Activated gamma-delta T cell treated with anti-CD3 and anti-CD28 coated beads, Interleukin-2, amount 50 U/mL, for 16 hours (primary cell): ENCODE results near the gene ELF5.

ENCODE experiments used
- DNase-seq: peaks from one replicate; pipeline ENCODE4 v3.0.0-alpha.2; 2020; ENCODE audit warnings: low read depth

The ELF5 gene

GRCh38 chr11:34492806-34493414, 20.7 kb downstream of the ELF5 start:
- peak; percentile 5 for DNase-seq

DNA sequence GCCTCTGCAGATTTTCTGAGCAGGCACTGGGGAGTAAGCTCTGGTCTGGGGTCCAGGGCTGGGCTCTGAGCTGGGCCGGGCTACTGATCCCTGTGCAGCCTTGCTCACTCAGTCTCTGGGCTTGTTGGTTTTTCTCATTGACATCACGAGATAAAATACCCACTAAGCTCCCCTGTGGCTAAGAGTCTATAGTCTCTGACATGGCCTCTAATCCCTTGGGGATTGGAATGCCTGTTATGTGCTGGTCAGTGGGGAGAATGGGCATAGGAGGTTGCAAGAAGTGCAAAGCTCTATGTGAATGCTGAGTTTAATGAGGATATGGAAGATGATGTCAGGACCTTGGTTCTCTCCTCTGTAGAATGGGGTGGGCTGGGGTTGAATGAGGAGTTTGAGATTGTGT, 23.3 kb downstream of the ELF5 start:
- DNase-seq = no peak

DNA sequence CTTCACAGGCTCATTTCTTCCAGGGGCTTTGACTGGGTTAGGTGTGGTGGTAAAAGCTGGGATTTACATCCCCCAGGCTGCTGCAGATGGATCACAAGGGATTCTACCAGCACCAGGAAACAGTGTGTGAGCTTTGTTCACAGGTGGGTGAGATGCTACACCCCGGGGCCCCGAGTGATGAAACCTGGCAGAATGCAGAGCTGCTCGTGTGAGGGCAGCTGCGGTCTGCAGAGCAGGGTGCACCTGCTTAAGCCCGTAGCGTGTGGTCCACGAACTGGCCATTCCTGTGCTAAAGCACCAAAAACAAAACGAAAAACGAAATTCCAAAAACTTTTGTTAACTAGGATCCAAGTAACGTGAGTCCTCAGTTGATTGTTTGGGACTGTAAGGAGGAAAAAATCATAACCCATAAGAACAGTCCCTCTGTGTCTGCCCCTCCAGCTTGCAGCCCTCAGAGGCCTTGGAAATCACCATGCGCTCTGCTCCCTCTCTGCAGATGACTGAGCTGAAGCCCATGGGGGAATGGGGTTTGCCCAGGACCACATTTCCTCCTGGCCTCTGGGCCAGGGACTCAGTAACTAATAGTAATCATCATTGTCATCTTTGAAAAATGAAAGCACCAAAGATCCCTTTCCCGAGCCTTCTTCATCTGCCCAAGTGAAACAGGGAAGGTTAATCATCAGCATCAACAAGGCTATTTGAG, 24.6 kb downstream of the ELF5 start:
- DNase-seq = no peak

GRCh38 chr11:34487430-34487829, 26.2 kb downstream of the ELF5 start:
- no peak for DNase-seq

DNA sequence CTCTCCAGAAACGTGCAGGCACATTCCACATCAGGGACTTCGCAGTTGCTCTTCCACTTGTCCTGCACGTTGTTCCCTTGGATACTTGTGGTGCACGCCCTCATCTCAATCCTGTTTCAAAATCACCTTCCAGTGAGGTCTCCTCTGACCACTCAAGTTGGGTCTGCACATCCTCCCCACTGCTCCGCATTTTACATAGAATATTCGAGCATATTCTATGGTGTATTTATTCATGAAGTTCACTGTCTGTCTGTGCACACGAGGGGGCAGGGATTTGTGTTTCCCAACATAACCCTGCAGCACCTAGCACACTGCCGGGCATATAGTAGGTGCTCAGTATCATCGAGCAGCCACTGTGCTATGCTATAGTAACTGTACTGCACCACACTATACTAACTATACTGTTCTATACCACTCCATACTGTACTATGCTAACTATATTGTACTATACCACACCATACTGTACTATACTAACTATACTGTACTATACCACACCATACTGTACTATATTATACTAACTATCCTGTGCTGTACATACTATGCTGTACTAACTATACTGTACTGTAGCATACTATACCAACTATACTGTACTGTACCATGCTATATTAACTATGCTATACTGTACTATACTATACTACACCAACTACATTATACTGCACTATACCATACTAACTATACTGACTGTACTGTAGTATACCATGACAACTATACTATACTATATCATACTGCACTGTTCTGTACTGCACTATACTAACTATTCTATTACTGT, 30.3 kb downstream of the ELF5 start:
- DNase-seq = no peak

GRCh38 chr11:34481307-34481706, 32.3 kb downstream of the ELF5 start:
- DNase-seq = no peak

DNA sequence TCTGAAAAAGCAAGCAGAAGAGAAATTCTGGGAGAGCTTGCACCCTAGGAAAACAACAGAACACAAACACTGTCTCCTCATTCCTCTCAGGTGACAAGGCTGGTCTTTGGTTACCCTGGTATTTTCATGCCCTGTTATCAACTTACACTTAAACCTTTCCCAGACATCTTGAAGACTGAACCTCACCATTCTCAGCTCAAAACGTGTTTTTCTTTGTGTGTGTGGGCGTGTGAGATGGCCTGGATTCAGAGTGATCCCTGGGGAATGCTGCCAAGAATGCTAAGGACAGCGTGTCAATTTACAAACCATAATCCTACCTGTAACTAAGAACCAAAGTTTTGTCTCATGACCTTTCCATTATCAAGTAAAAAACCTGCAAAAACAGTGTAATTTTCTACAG, 33.3 kb downstream of the ELF5 start:
- no peak for DNase-seq

DNA sequence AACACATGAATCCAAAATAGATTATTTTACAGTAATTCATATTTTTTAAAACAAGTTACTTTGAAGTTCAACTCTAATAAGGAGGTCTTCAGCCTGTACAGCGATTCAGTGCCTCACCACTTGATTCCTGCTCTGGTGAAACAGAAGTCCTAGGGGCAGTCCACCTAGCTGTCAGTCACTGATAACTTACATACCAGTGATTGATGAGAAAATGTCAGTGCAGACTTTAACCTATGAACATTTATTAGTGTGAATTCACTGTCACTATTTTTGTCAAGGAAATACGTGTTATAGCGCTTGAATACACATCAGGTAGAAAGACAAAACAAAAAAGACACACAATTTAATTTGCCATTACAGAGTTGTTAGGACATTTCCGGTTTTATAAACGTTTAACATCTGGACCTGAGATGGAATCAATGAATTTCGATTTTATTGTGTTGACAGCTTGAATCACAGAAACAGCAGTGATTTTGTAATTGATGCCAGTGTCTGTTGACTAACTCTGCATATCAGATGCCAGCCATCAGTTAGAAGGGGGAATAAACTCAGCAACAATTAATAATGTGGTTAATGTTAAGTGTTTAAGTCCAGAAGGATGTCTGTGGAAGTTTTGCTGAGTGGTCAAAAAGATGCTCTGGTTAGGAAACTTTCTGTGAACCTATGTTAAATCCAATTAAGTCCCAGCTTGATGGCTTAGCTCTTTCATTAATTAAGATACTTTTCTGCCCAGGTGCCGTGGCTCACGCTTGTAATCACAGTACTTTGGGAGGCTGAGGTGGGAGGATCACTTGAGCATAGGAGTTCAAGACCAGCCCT, 34.5 kb downstream of the ELF5 start:
- no peak for DNase-seq

DNA sequence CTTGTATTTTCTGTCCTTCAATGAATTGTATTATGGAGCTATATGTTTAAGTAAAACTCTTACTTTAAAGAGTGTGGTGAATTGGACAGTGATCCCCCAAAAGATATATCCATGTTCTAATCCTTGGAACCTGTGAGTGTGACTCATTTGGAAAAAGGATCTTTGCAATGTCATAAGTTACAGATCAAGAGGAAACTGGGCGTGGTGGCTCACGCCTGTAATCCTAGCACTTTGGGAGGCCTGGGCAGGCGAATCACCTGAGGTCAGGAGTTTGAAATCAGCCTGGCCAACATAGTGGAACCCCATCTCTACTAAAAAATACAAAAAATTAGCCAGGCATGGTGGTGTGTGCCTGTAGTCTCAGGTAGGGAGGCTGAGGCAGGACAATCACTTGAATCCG, 36.7 kb downstream of the ELF5 start:
- DNase-seq = no peak

GRCh38 chr11:34475656-34476055, 37.9 kb downstream of the ELF5 start:
- no peak for DNase-seq

DNA sequence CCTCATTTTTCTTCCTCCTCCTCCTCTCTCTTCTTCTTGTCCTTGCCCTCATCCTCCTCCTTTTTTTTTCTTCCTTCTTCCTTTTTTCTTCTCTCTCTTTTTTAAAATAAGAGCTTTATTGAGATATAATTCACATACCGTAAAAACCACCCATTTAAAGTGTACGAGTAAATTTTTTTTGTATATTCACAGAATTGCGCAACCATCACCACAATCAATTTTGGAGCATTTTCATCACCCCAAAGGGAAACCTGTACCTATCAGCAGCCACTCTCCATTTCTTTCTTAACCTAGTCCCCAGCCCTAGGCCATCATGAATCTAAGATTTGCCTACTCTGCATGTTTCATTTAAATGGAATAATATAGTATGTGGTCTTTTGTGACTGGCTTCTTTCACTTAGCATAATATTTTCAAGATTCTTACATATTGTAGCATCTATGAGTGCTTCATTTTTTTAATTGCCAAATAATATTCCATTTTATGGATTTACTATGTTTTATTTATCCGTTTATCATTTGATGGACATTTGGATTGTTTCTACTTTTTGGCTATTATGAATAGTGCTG, 39.9 kb downstream of the ELF5 start:
- no peak for DNase-seq

DNA sequence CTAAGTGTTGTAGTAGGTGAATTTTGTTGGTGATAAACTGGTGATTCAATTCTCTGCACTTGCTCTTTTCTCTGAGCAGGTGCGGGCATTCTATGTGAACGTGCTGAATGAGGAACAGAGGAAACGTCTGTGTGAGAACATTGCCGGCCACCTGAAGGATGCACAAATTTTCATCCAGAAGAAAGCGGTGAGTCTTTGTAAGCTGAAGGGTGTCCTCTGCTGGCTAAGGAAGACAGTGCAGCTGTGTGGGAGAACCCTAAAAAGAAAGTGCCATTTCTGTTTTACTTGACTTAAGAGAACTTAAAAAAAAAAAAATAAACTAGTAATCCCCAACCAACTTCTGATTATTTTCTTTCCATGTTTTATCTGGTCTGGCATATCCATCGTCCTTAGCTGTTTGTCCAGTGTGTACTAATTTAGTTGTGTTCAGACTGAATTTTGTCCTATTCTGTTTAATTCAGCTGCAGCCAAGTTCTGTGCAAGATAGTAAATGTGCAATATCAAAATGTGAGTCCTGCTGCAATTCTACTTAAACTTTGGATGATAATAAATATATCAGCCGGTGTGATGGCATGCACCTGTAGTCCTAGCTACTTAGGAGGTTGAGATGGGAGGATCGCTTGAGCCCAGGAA, 45.3 kb downstream of the ELF5 start:
- no peak for DNase-seq

- DNase-seq = no peak
Measured at GRCh38 chr11:34466802-34467488, 46.6 kb downstream of the ELF5 start.

- DNase-seq = no peak
Measured at GRCh38 chr11:34464591-34465051, 49.0 kb downstream of the ELF5 start.

GRCh38 chr11:34461215-34461614, 52.4 kb downstream of the ELF5 start:
- DNase-seq = no peak

DNA sequence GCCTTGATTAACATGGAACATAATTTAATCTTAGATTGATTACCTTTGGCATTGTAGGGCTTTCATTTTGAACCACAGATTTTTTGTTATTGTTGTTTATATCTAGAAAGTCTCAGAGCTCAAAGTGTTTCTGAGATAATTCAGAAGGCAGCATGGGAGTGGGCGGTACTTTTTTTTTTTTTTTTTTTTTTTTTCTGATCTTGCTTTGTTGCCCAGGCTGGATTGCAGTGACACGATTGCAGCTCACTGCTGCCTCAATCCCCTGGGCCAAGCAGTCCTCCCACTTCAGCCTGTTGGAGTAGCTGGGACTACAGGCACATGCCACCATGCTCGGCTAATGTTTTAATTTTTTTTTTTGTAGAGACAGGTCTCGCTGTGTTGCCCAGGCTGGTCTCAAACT, 53.3 kb downstream of the ELF5 start:
- no peak for DNase-seq

DNA sequence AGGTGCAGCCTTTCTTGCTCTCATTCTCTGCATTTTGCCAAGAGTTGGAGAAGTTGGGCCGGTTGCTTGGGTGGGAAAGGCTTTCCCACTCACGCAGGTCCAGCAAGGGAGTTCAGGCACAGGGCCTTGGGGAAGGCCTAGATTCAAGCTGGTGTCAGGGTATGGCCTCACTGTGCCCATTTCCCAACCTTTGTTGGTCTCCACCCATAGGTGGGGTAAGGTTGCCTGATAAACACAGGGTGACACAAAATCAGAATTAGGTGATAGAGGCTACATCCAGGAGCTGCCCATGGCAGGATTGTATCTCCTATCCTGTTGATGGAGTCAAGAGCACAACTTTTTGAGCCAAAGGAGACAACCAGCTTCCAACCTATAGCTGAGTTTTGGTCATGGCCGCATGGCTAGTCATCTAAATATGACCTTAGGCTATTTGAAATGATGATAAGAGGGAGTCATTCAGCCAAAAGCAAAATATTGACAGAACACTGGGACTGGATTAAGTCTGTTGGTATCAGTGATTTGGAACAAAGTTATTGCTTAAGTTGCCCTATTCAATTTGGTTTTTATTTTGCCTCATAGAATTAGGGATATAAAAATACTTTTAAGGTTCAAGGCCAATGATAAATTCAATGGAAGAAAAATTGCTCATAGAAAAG, 54.0 kb downstream of the ELF5 start:
- DNase-seq = no peak

- no peak for DNase-seq
Measured at GRCh38 chr11:34458525-34458924, 55.1 kb downstream of the ELF5 start.

DNA sequence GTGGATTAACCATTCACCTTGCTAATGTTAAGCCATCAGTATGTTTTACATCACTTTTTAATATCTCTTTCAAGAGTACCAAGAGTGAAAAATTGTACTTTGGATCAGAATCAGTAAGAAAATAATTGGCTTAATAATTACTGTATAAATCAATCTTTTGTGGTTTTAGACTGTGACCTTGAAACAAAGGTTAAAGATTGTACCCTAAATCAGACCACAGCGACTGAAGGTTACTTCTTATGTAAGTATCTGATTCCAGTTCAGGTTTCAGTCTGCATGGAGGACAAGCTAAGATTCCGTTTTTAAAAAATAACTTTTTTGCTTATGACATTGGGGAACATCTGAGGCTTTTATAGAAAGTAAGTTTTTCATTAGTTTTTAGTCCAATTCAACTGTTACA, 56.0 kb downstream of the ELF5 start:
- DNase-seq = no peak

GRCh38 chr11:34454308-34455032, 59.1 kb downstream of the ELF5 start:
- no peak for DNase-seq
